Measurements from ENCODE around the gene SYP. TPM values are rescaled to one million over a fixed set of nuclear protein-coding genes. Genes with fewer than 3 reads are reported as not detected.

The SYP gene
- 3.8 and 4.3 TPM in 2 replicates for total RNA-seq

DNA sequence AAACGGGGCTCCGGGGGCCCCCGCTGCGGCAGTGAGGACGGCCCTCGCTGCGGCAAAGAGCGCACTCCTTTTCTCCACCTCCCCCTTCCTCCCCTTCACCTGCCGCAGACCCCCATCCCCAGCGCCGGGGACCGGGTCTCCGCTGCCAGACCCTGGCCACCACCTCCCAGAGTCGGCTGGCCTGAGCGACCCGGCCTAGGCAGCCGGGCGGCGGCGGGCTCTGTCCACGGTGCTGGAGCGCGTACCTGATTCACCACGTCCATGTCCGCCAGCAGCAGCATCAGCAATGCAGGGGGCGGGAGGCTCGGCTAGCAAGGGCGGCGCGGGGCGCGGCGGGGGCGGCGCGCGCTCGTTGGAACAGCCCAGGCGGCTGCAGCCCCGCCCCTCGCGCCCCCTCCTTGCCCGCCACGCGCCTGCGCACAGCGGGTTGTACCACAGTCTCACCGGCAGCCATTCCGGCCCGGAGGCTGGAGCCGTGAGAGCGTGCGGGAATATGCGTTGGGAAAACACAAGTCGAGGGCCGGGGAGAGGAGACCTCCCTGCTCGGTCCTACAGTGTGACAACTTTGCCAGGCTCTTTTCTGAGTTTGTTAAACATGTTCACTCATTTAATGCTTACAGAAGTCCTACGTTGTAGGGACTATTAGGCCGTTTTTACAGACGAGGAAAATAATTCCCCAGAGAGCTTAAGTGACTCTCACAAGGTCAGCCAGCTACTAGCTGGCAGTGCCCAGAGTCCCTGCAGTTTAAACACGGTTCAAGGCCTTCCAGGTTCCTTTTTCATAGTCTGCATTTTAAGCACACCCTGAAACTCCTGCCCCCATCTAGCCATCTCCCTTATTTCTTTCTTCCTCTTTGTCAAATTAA is at the start of gene SYP:
SYP (minus strand) TSS at position 288 of the 866 bp plus-strand sequence; CDS start at position 281, 7 bp downstream.
- H3K9me3 Mint-ChIP-seq = no peaks in the 10 kb centered on the region
- H3K4me1 Mint-ChIP-seq (ENCODE audit: low read depth) = peaks cover 14% of the 10 kb centered on the region

DNA sequence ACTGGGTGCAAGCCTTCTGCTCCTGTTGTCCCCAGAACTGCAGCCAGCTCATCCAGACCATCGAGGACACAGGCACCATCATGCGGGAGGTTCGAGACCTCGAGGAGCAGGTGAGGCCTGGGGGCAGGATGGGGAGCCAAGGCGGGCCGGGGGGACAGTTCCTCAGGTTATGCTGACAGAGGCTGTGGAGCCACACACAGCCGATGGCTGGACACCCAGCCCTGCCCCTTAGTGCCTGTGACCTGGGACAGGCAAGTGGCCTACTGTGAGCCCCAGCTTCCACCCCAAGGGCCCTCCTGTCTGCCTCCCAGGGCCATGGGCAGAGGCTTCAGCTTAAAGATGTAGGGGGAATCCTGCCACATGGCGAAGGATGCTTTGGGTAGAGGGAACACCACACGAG is 49.6 kb upstream of the SYP start:
- Mint-ChIP-seq H3K4me1 (ENCODE audit: low read depth) (peaks cover 3% of the 10 kb centered on the region), H3K9me3 (no peaks in the 10 kb centered on the region), H3K27me3 (ENCODE audit: low read depth) (no peaks in the 10 kb centered on the region), H3K36me3 (ENCODE audit: low read depth) (peaks cover 45% of the 10 kb centered on the region), H3K27ac (no peak overlapping the region), H3K4me3 (ENCODE audit: low read depth) (no peak overlapping the region)
- intact Hi-C loops (cut with micrococcal nuclease) = no loop called here
- DNase-seq (ENCODE audit: low spot score) = no peak

More for the DNA sequence above, at the start of gene SYP:
- intact Hi-C loops (cut with micrococcal nuclease) = loop anchor here (2.0 kb wide), 1 partner anchor 69 kb away; the partner anchor contains the start of gene PPP1R3F
- H3K27me3 Mint-ChIP-seq (ENCODE audit: low read depth) = no peaks in the 10 kb centered on the region
- peak within 1 kb of the TSS; percentile 61 for H3K4me3 Mint-ChIP-seq (ENCODE audit: low read depth)
- no peaks in the 10 kb centered on the region for H3K36me3 Mint-ChIP-seq (ENCODE audit: low read depth)
- peak; percentile 82 for DNase-seq (ENCODE audit: low spot score)
- peak within 1 kb of the TSS; percentile 28 for H3K27ac Mint-ChIP-seq

DNA sequence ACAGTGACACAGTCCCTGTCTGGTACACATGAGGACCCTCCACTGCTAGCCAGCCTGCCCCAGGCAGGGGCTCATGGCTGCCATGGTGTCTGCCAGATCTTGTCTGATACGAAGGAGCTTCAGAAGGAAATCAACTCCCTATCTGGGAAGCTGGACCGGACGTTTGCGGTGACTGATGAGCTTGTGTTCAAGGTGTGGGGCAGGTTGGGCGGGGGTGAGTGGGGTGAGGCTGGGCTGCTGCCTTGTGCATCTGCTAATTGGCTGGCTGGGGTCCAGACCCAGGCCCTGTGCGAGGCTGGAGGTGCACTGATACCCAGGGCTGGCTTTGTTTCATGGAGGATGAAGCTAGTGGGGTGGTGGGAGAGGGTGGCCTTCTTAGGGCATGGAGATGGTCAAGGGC is 49.1 kb upstream of the SYP start:
- Mint-ChIP-seq H3K27me3 (ENCODE audit: low read depth) (no peaks in the 10 kb centered on the region), H3K36me3 (ENCODE audit: low read depth) (peaks cover 49% of the 10 kb centered on the region), H3K4me3 (ENCODE audit: low read depth) (no peak overlapping the region), H3K27ac (no peak overlapping the region), H3K9me3 (no peaks in the 10 kb centered on the region), H3K4me1 (ENCODE audit: low read depth) (peaks cover 3% of the 10 kb centered on the region)
- no peak for DNase-seq (ENCODE audit: low spot score)
- intact Hi-C loops (cut with micrococcal nuclease) = no loop called here

DNA sequence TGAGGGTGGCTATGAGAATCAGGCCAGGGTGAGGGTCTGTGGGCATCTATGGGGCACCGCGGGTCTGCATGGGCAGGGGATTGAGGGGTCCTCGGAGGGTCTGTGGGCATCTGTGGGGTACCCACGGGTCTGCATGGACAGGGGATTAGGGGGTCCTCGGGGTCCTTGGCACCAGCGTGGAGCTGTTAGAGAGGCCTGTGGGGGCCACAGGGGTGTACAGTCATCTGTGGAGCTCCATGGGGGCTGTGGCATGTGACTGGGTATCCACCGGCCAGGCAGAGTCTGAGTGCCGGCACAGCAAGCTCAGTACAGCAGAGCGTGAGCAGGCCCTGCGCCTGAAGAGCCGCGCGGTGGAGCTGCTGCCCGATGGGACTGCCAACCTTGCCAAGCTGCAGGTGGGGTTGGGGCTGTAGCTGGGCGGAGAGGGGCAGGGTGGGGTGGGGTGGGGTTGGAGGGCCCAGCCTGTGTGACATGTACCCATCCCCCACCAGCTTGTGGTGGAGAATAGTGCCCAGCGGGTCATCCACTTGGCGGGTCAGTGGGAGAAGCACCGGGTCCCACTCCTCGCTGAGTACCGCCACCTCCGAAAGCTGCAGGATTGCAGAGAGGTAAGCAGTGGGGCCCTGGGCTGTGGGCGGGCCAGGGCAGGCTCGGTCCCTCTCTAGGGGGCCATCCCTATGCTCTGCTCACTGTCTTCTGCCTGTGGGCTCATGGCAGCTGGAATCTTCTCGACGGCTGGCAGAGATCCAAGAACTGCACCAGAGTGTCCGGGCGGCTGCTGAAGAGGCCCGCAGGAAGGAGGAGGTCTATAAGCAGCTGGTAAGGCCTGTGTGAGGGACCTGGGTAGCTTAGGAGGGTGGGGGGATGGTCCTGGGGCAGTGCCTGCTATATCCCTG is 48.2 kb upstream of the SYP start:
- Mint-ChIP-seq H3K36me3 (ENCODE audit: low read depth) (peaks cover 56% of the 10 kb centered on the region), H3K27me3 (ENCODE audit: low read depth) (no peaks in the 10 kb centered on the region), H3K4me1 (ENCODE audit: low read depth) (peaks cover 3% of the 10 kb centered on the region), H3K4me3 (ENCODE audit: low read depth) (no peak overlapping the region), H3K9me3 (no peaks in the 10 kb centered on the region), H3K27ac (no peak overlapping the region)
- intact Hi-C loops (cut with micrococcal nuclease) = no loop called here
- DNase-seq (ENCODE audit: low spot score) = no peak

- peaks cover 3% of the 10 kb centered on the region for H3K4me1 Mint-ChIP-seq (ENCODE audit: low read depth)
- no peaks in the 10 kb centered on the region for H3K9me3 Mint-ChIP-seq
- H3K27ac Mint-ChIP-seq = no peak overlapping the region
- DNase-seq (ENCODE audit: low spot score) = no peak
- peaks cover 59% of the 10 kb centered on the region for H3K36me3 Mint-ChIP-seq (ENCODE audit: low read depth)
- H3K4me3 Mint-ChIP-seq (ENCODE audit: low read depth) = no peak overlapping the region
- intact Hi-C loops (cut with micrococcal nuclease) = no loop called here
- H3K27me3 Mint-ChIP-seq (ENCODE audit: low read depth) = no peaks in the 10 kb centered on the region
Measured at GRCh38 chrX:49247346-49247745, 47.4 kb upstream of the SYP start.

DNA sequence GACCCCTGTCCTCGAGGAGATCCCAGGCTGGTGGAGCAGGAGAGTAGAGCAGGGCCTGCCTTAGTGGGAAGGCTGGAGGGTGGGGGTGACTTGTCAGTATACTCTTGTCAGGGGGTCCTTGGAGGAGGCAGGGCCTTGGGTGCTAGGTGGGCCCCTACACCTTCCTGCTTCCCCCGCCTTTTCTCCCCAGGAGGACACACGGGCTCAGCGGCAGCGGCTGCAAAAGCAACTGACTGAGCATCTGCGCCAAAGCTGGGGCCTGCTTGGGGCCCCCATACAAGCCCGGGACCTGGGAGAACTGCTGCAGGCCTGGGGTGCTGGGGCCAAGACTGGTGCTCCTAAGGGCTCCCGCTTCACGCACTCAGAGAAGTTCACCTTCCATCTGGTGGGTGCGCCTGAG is 46.5 kb upstream of the SYP start:
- Mint-ChIP-seq H3K4me1 (ENCODE audit: low read depth) (peaks cover 3% of the 10 kb centered on the region), H3K27me3 (ENCODE audit: low read depth) (no peaks in the 10 kb centered on the region), H3K36me3 (ENCODE audit: low read depth) (peaks cover 53% of the 10 kb centered on the region), H3K27ac (no peak overlapping the region), H3K4me3 (ENCODE audit: low read depth) (no peak overlapping the region), H3K9me3 (no peaks in the 10 kb centered on the region)
- no peak for DNase-seq (ENCODE audit: low spot score)
- intact Hi-C loops (cut with micrococcal nuclease) = no loop called here

GRCh38 chrX:49244207-49244606 is 44.2 kb upstream of the SYP start:
- H3K36me3 Mint-ChIP-seq (ENCODE audit: low read depth) = peaks cover 56% of the 10 kb centered on the region

GRCh38 chrX:49243166-49243565 is 43.2 kb upstream of the SYP start:
- peaks cover 49% of the 10 kb centered on the region for H3K36me3 Mint-ChIP-seq (ENCODE audit: low read depth)
- intact Hi-C loops (cut with micrococcal nuclease) = no loop called here

More at GRCh38 chrX:49244207-49244606, 44.2 kb upstream of the SYP start:
- Mint-ChIP-seq H3K9me3 (no peaks in the 10 kb centered on the region), H3K27me3 (ENCODE audit: low read depth) (no peaks in the 10 kb centered on the region), H3K27ac (peak overlapping the region; percentile 19), H3K4me3 (ENCODE audit: low read depth) (no peak overlapping the region), H3K4me1 (ENCODE audit: low read depth) (peaks cover 3% of the 10 kb centered on the region)
- no peak for DNase-seq (ENCODE audit: low spot score)
- intact Hi-C loops (cut with micrococcal nuclease) = no loop called here

GRCh38 chrX:49242545-49243066 is 42.6 kb upstream of the SYP start:
- no peak overlapping the region for H3K4me3 Mint-ChIP-seq (ENCODE audit: low read depth)
- H3K4me1 Mint-ChIP-seq (ENCODE audit: low read depth) = peaks cover 3% of the 10 kb centered on the region
- peaks cover 46% of the 10 kb centered on the region for H3K36me3 Mint-ChIP-seq (ENCODE audit: low read depth)
- H3K27me3 Mint-ChIP-seq (ENCODE audit: low read depth) = no peaks in the 10 kb centered on the region
- H3K27ac Mint-ChIP-seq = no peak overlapping the region
- no peaks in the 10 kb centered on the region for H3K9me3 Mint-ChIP-seq
- intact Hi-C loops (cut with micrococcal nuclease) = no loop called here
- DNase-seq (ENCODE audit: low spot score) = no peak

More at GRCh38 chrX:49243166-49243565, 43.2 kb upstream of the SYP start:
- Mint-ChIP-seq H3K27ac (no peak overlapping the region), H3K4me1 (ENCODE audit: low read depth) (peaks cover 3% of the 10 kb centered on the region), H3K4me3 (ENCODE audit: low read depth) (no peak overlapping the region), H3K27me3 (ENCODE audit: low read depth) (no peaks in the 10 kb centered on the region), H3K9me3 (no peaks in the 10 kb centered on the region)
- no peak for DNase-seq (ENCODE audit: low spot score)

- no peaks in the 10 kb centered on the region for H3K27me3 Mint-ChIP-seq (ENCODE audit: low read depth)
- DNase-seq (ENCODE audit: low spot score) = no peak
- H3K27ac Mint-ChIP-seq = no peak overlapping the region
- H3K4me3 Mint-ChIP-seq (ENCODE audit: low read depth) = no peak overlapping the region
- H3K4me1 Mint-ChIP-seq (ENCODE audit: low read depth) = peaks cover 17% of the 10 kb centered on the region
- H3K9me3 Mint-ChIP-seq = no peaks in the 10 kb centered on the region
- intact Hi-C loops (cut with micrococcal nuclease) = loop anchor here (5.0 kb wide), 1 partner anchor 46 kb away; no protein-coding TSS in a partner anchor
- peaks cover 33% of the 10 kb centered on the region for H3K36me3 Mint-ChIP-seq (ENCODE audit: low read depth)
Measured at GRCh38 chrX:49238735-49239134, 38.7 kb upstream of the SYP start.

- Mint-ChIP-seq H3K36me3 (ENCODE audit: low read depth) (peaks cover 21% of the 10 kb centered on the region), H3K4me1 (ENCODE audit: low read depth) (peaks cover 20% of the 10 kb centered on the region), H3K9me3 (no peaks in the 10 kb centered on the region), H3K27me3 (ENCODE audit: low read depth) (no peaks in the 10 kb centered on the region), H3K27ac (peak overlapping the region; percentile 79), H3K4me3 (ENCODE audit: low read depth) (peak overlapping the region; percentile 74)
- no peak for DNase-seq (ENCODE audit: low spot score)
- intact Hi-C loops (cut with micrococcal nuclease) = loop anchor here (5.0 kb wide), 1 partner anchor 45 kb away; no protein-coding TSS in a partner anchor
Measured at GRCh38 chrX:49237060-49237459, 37.1 kb upstream of the SYP start.

DNA sequence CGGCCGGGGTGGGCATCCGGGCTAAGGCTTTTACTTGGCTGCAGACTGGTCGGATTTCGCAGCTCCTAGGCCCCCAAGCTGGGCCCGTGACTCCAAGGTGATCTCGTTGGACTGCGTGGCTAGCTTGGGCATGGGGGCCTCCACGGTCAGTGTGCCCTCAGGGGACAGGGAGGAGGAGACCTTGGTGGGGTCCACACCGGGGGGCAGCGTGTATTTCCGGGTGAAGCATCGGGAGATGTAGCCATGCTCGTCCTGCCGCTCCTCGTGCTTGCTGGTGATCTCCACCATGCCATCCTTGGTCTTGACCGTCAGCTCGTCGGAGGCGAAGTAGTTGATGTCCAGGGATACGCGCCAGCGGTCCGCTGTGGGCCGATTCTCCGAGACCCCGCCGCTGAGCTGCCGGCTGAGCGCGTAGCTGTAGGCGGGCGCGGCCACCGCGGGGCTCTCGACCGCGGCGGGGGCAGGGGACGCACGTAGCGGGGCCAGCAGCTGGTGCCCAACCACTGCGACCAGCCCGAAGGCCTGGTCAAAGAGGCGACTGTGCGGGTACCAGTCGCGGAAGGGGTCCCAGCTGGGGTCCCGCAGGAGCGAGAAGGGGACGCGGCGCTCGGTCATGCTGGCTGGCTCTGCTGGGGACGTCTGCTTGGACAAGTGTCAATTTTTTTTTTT is 34.0 kb upstream of the SYP start:
- Mint-ChIP-seq H3K27ac (no peak overlapping the region), H3K9me3 (no peaks in the 10 kb centered on the region), H3K4me3 (ENCODE audit: low read depth) (no peak overlapping the region), H3K27me3 (ENCODE audit: low read depth) (no peaks in the 10 kb centered on the region), H3K36me3 (ENCODE audit: low read depth) (peaks cover 7% of the 10 kb centered on the region), H3K4me1 (ENCODE audit: low read depth) (peaks cover 29% of the 10 kb centered on the region)
- no peak for DNase-seq (ENCODE audit: low spot score)
- intact Hi-C loops (cut with micrococcal nuclease) = loop anchor here (2.0 kb wide), 1 partner anchor 35 kb away; the partner anchor contains the start of gene PPP1R3F
